ENCODE results near the gene C16orf74.

The C16orf74 gene

DNA sequence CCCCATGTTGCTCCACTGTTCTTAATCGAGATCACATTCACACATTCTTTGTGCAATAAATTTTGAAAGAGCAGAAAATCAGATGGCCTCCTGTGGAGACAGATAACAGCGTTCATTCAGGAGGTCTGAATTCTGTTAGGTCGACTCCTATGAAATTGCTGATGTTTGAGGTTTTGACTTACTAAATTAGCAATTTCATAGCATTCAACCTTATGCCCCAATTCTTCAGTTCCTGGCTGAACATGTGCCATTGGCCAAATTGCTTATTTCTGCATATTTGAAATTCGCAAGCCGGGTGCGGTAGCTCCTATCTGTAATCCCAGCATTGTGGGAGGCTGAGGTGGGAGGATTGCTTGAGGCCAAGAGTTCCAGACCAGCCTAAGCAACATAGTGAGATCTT is 22.1 kb upstream of the C16orf74 start:
- Histone ChIP-seq H3K4me2 (ENCODE audit: low read depth, low read length, poor library complexity, severe bottlenecking) (no peak overlapping the region), H3K36me3 (ENCODE audit: low read length) (no peaks in the 10 kb centered on the region), H3K9me3 (ENCODE audit: insufficient read depth, low read length) (no peaks in the 10 kb centered on the region), H3K27me3 (ENCODE audit: low read length) (no peaks in the 10 kb centered on the region), H4K20me1 (ENCODE audit: low read depth, low read length) (no peaks in the 10 kb centered on the region), H3K27ac (ENCODE audit: low read depth, low read length) (no peak overlapping the region), H3F3A (ENCODE audit: insufficient read depth) (no peaks in the 10 kb centered on the region), H3K9me2 (replicated peaks; ENCODE audit: insufficient read depth, low read length) (no peaks in the 10 kb centered on the region), H3K4me3 (ENCODE audit: insufficient read depth, low read length, poor library complexity, severe bottlenecking) (no peak overlapping the region), H2AFZ (ENCODE audit: low read depth, low read length, severe bottlenecking) (no peak overlapping the region), H3K79me2 (ENCODE audit: insufficient read depth, low read length) (no peaks in the 10 kb centered on the region), H3K9ac (ENCODE audit: low read length) (no peak overlapping the region)
- TF ChIP-seq CTCF (IDR thresholded peaks at IDR 0.05; ENCODE audit: insufficient read depth, low read length, poor library complexity, severe bottlenecking) (no peak), EZH2phosphoT487 (conservative IDR thresholded peaks at IDR 0.05; ENCODE audit: low read length) (no peak)

- Histone ChIP-seq H3K9me2 (replicated peaks; ENCODE audit: insufficient read depth, low read length) (no peaks in the 10 kb centered on the region), H3K27ac (ENCODE audit: low read depth, low read length) (no peak overlapping the region), H3K4me2 (ENCODE audit: low read depth, low read length, poor library complexity, severe bottlenecking) (no peak overlapping the region), H3K4me3 (ENCODE audit: insufficient read depth, low read length, poor library complexity, severe bottlenecking) (no peak overlapping the region), H3K9ac (ENCODE audit: low read length) (no peak overlapping the region), H3F3A (ENCODE audit: insufficient read depth) (no peaks in the 10 kb centered on the region), H4K20me1 (ENCODE audit: low read depth, low read length) (no peaks in the 10 kb centered on the region), H3K27me3 (ENCODE audit: low read length) (no peaks in the 10 kb centered on the region), H3K36me3 (ENCODE audit: low read length) (no peaks in the 10 kb centered on the region), H2AFZ (ENCODE audit: low read depth, low read length, severe bottlenecking) (no peak overlapping the region), H3K9me3 (ENCODE audit: insufficient read depth, low read length) (no peaks in the 10 kb centered on the region), H3K79me2 (ENCODE audit: insufficient read depth, low read length) (no peaks in the 10 kb centered on the region)
- TF ChIP-seq EZH2phosphoT487 (conservative IDR thresholded peaks at IDR 0.05; ENCODE audit: low read length) (no peak), CTCF (IDR thresholded peaks at IDR 0.05; ENCODE audit: insufficient read depth, low read length, poor library complexity, severe bottlenecking) (no peak)
Observed at GRCh38 chr16:85770741-85771140, 19.8 kb upstream of the C16orf74 start.

GRCh38 chr16:85768199-85768598 is 17.3 kb upstream of the C16orf74 start:
- H2AFZ ChIP-seq (ENCODE audit: low read depth, low read length, severe bottlenecking) = no peak overlapping the region
- H3F3A ChIP-seq (ENCODE audit: insufficient read depth) = no peaks in the 10 kb centered on the region
- H3K27me3 ChIP-seq (ENCODE audit: low read length) = no peaks in the 10 kb centered on the region
- H3K4me3 ChIP-seq (ENCODE audit: insufficient read depth, low read length, poor library complexity, severe bottlenecking) = no peak overlapping the region
- TF ChIP-seq EZH2phosphoT487 (conservative IDR thresholded peaks at IDR 0.05; ENCODE audit: low read length) (no peak), CTCF (IDR thresholded peaks at IDR 0.05; ENCODE audit: insufficient read depth, low read length, poor library complexity, severe bottlenecking) (no peak)
- no peak overlapping the region for H3K4me2 ChIP-seq (ENCODE audit: low read depth, low read length, poor library complexity, severe bottlenecking)
- H3K9me3 ChIP-seq (ENCODE audit: insufficient read depth, low read length) = no peaks in the 10 kb centered on the region
- no peak overlapping the region for H3K9ac ChIP-seq (ENCODE audit: low read length)
- H4K20me1 ChIP-seq (ENCODE audit: low read depth, low read length) = no peaks in the 10 kb centered on the region
- no peak overlapping the region for H3K27ac ChIP-seq (ENCODE audit: low read depth, low read length)
- no peaks in the 10 kb centered on the region for H3K36me3 ChIP-seq (ENCODE audit: low read length)
- no peaks in the 10 kb centered on the region for H3K79me2 ChIP-seq (ENCODE audit: insufficient read depth, low read length)
- H3K9me2 ChIP-seq (replicated peaks; ENCODE audit: insufficient read depth, low read length) = no peaks in the 10 kb centered on the region

Measured in SU-DHL-6 (cell line).